K562 (cell line): ENCODE measurements around the gene ZNF26. TPM values are rescaled to one million over a fixed set of nuclear protein-coding genes. Genes with fewer than 3 reads are reported as not detected.
A peak's percentile ranks its signal among the peaks of the same experiment; 100 is the strongest.

Experiments used
- ATAC-seq: fragments of 200-7000 bp; cut with Tn5 transposase; 3 replicates; pipeline ENCODE4 v1.9.1; 2020; ENCODE audit warnings: moderate library complexity
- BruUV-seq: library from RNA; stranded (reverse); fragments of 400-500 nt; replicated peaks from 2 replicates; lab custom pipeline; 2021; lab: Mats Ljungman, UMichigan
- CTCF ChIA-PET: fragments of 300-600 bp; formaldehyde crosslinking; extraction: SDS; loops from one replicate; lab custom pipeline; 2021; ENCODE audit warnings: low intra/inter-chr PET ratio; lab: Yijun Ruan, JAX
- POLR2A ChIA-PET: fragments of 300-600, 350-650 bp; sonication (Branson Sonifier 250); formaldehyde crosslinking; extraction: SDS; loops from one replicate; lab custom pipeline; 2021; ENCODE audit warnings: antibody characterized with exemption, inconsistent platforms; lab: Yijun Ruan, JAX
- DNase-seq, 4 experiments: peaks; one replicate each; pipeline versions ENCODE4 v3.0.0 to v3.0.0-alpha.2; 2011 to 2018; ENCODE audit warnings: low spot score in 3 of 4, mixed read lengths in 3 of 4; ENCODE audit errors: extremely low read depth in 1 of 4
- FAIRE-seq: peaks from 2 replicates; lab custom pipeline; 2011; peaks lifted over from hg19 to GRCh38; lab: Jason Lieb, UNC
- H2AFZ ChIP-seq: 2 replicates; pipeline ENCODE4 v1.6.0; 2011; ENCODE audit warnings: low read depth, low read length, control low read depth, inconsistent platforms
- H3K27ac ChIP-seq: fragments of 200-600 bp; 3 replicates; pipeline ENCODE4 v1.8.0; 2011; ENCODE audit warnings: low read depth, mild to moderate bottlenecking, control low read depth, inconsistent platforms, low read length, moderate library complexity, mixed read lengths; ENCODE audit errors: extremely low read depth
- H3K27me3 ChIP-seq, 2 experiments: fragments of 300-600 bp in 1 of 2; 2 replicates in 1 of 2; 3 replicates in 1 of 2; pipeline versions ENCODE4 v1.6.0 to v1.8.0; 2011; ENCODE audit warnings: inconsistent platforms in 2 of 2, low read length in 2 of 2, mild to moderate bottlenecking in 1 of 2, mixed read lengths in 1 of 2, moderate library complexity in 1 of 2; ENCODE audit not compliant: control insufficient read depth in 2 of 2, insufficient read depth in 2 of 2
- H3K36me3 ChIP-seq: fragments of 300-600 bp; 3 replicates; pipeline ENCODE4 v1.8.0; 2011; ENCODE audit warnings: mild to moderate bottlenecking, low read length, inconsistent platforms; ENCODE audit not compliant: control insufficient read depth, insufficient read depth
- H3K4me1 ChIP-seq, 2 experiments: fragments of 200-600 bp in 1 of 2; replicated peaks in 1 of 2; 2 replicates in 1 of 2; 3 replicates in 1 of 2; pipeline versions ENCODE4 v1.5.1 to v1.8.0; 2011; ENCODE audit warnings: inconsistent platforms in 2 of 2, low read length in 2 of 2, mild to moderate bottlenecking in 1 of 2, mixed read lengths in 1 of 2, moderate library complexity in 1 of 2; ENCODE audit not compliant: control insufficient read depth in 2 of 2, insufficient read depth in 2 of 2
- H3K4me2 ChIP-seq: 2 replicates; pipeline ENCODE4 v1.6.1; 2011; ENCODE audit warnings: low read length, control low read depth, inconsistent platforms, mixed read lengths; ENCODE audit not compliant: insufficient read depth
- H3K4me3 ChIP-seq: fragments of 200-600 bp; sonication (generic), shearing (Covaris generic); 2 replicates; pipeline ENCODE4 v1.5.1; 2016; ENCODE audit warnings: control low read depth, inconsistent platforms
- H3K79me2 ChIP-seq: fragments of 200-600 bp; 3 replicates; pipeline ENCODE4 v1.8.0; 2011; ENCODE audit warnings: low read length, inconsistent platforms; ENCODE audit not compliant: control insufficient read depth, insufficient read depth
- H3K9ac ChIP-seq, 2 experiments: 2 replicates each; pipeline versions ENCODE4 v1.6.0 to v1.6.1; 2011; ENCODE audit warnings: low read depth in 2 of 2, low read length in 2 of 2, control low read depth in 1 of 2, inconsistent platforms in 1 of 2, mild to moderate bottlenecking in 1 of 2, mixed read lengths in 1 of 2; ENCODE audit not compliant: insufficient read depth in 1 of 2
- H3K9me1 ChIP-seq: one replicate; pipeline ENCODE4 v1.6.0; 2011; ENCODE audit warnings: inconsistent platforms, mild to moderate bottlenecking, low read length, moderate library complexity; ENCODE audit not compliant: control insufficient read depth, insufficient read depth
- H3K9me3 ChIP-seq: replicated peaks from 2 replicates; pipeline ENCODE4 v1.5.1; 2011; ENCODE audit warnings: low read depth, low read length, inconsistent platforms; ENCODE audit not compliant: control insufficient read depth, insufficient read depth
- H4K20me1 ChIP-seq: replicated peaks from 2 replicates; pipeline ENCODE4 v1.6.1; 2011; ENCODE audit warnings: low read length, inconsistent platforms, mixed read lengths; ENCODE audit not compliant: control insufficient read depth, insufficient read depth
- EP300 ChIP-seq: IDR thresholded peaks from 2 replicates; pipeline ENCODE4 v1.6.1; 2012; ENCODE audit warnings: low read length, improper control_type of control experiment
- ETV6 ChIP-seq, 3 experiments: fragments of 150-350 bp in 1 of 3; sonication (generic) in 1 of 3; formaldehyde crosslinking in 1 of 3; IDR thresholded peaks; 2 replicates each; pipeline versions ENCODE4 v1.6.1 to v1.8.0; 2014 to 2022; ENCODE audit warnings: borderline replicate concordance in 2 of 3, low read depth in 2 of 3, antibody characterized with exemption in 1 of 3, low read length in 1 of 3, mild to moderate bottlenecking in 1 of 3, missing genetic modification reagents in 1 of 3
- NCOA4 ChIP-seq: fragments of 450-650 bp; IDR thresholded peaks from 2 replicates; pipeline ENCODE4 v1.6.1; 2018; ENCODE audit warnings: mild to moderate bottlenecking; ENCODE audit not compliant: partially characterized antibody
- ZEB2 ChIP-seq: fragments of 450-650 bp; IDR thresholded peaks from 2 replicates; pipeline ENCODE4 v1.6.1; 2016
- WGBS: fragments of 100-300 bp; shearing (Covaris generic); methylation state at CpG from one replicate; pipeline ENCODE4 v1.1.6; 2016; ENCODE audit warnings: low coverage, mixed read lengths; ENCODE audit not compliant: insufficient coverage; ENCODE audit errors: missing lambda C conversion rate; 5-methylcytosine and 5-hydroxymethylcytosine counted together
- in situ Hi-C: fragments of 300-500 bp; cut with MboI; formaldehyde crosslinking; loops from 4 replicates; pipeline ENCODE4 v1.15.0; 2018; ENCODE audit warnings: inconsistent platforms, mixed read lengths
- intact Hi-C: fragments of 100-400 bp; cut with micrococcal nuclease; formaldehyde crosslinking; loops from 2 replicates; pipeline ENCODE4 v1.14.2; 2022
- polyA plus RNA-seq, 8 experiments: library from polyadenylated mRNA; depleted of rRNA in 4 of 8; stranded (reverse) in 5 of 8; unstranded in 3 of 8; fragments of >200 nt; fragmentation: Nextera tagmentation in 2 of 8; fragmentation: Illumina TruSeq in 1 of 8; extraction: Ambion mirVana in 2 of 8; extraction: Trizol in 1 of 8; gene quantifications; 2 replicates each; pipeline versions ENCODE4 v1.2.1 to v1.2.3, GENCODE V29; 2011 to 2014; ENCODE audit warnings: inconsistent platforms in 1 of 8, missing spikeins in 1 of 8
- total RNA-seq, 7 experiments: library from RNA; depleted of rRNA in 6 of 7; stranded (reverse); fragments of >200 nt in 6 of 7; fragmentation: Illumina TruSeq in 2 of 7; extraction: Trizol in 2 of 7; gene quantifications; 2 replicates each; pipeline versions ENCODE4 v1.2.1 to v1.2.3, GENCODE V29; 2011 to 2021; ENCODE audit warnings: low replicate concordance in 1 of 7

The ZNF26 gene
- total and polyA plus RNA-seq, 9 of the 15 experiments (the other 6 are each of a cell fraction or from before 2014, with no cell fraction given), result 1.2 to 14.1 (median 8.0) TPM

GRCh38 chr12:132965796-132966195 is 20.4 kb upstream of the ZNF26 start:
- in situ Hi-C loops, result no loop called here

DNA sequence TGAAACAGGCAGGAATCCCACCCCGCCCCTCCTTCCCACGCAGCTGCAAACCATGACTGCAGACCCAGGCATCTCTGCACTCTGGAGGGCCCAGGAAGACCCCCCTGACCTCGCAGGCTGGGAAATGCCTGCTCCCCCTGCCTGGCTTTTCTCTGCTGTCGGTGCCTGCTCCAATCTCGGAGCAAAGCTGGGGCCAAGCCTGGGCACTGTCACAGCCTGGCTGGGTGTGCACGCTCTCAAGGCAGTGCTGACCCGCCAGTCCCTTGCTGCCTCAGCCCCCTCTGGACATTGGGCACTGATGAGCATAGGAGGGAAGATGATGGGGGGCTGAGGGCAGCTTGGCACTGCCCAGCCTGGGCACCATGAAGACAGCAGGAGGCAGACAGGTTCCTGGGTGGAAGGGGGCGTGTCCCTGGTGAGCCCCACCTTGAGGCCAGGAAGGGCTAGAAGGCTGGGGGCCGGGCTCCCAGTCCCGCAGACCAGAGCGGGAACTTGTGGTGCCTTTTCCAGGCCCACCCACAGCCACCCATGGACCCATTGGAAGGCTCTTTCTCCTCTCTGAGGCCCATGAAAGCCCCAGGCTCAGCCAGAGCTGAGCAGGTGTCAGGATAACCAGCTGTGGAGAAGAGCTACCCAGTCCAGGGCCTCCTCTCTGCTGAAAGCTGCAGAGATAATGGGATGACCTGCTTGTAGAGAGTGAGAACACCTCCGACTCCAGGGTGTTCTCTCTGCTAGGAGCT is 19.3 kb upstream of the ZNF26 start:
- Histone ChIP-seq H3K4me2 (no peak overlapping the region), H3K27ac (no peak overlapping the region), H3K27me3 (no peaks in the 10 kb centered on the region), H3K4me3 (no peak overlapping the region), H3K79me2 (no peaks in the 10 kb centered on the region), H3K4me1 (no peaks in the 10 kb centered on the region), H3K9me3 (0 out of 2 replicates have a peak, but pooled peaks cover 3% of the 10 kb centered on the region), H3K36me3 (no peaks in the 10 kb centered on the region), H2AFZ (no peak overlapping the region), H4K20me1 (no peaks in the 10 kb centered on the region), H3K9me1 (no peaks in the 10 kb centered on the region), H3K9ac (no peak overlapping the region)
- intact Hi-C loops, result loop anchor here (10.0 kb wide), 1 partner anchor 98 kb away; no protein-coding TSS in a partner anchor
- in situ Hi-C loops, result no loop called here
- DNase-seq (no peak), ATAC-seq (no peak), FAIRE-seq (no peak)
- ChIA-PET POLR2A (interaction anchor here (0.7 kb wide), 1 partner anchor 947 kb away, joined by 4 read pairs; no protein-coding TSS in a partner anchor), CTCF (no interaction called here)
- TF ChIP-seq NCOA4, result no peak
- WGBS, result 1% methylated on average over 10 of the region's 12 CpGs
- BruUV-seq, result no TSS peak

More at GRCh38 chr12:132965796-132966195, 20.4 kb upstream of the ZNF26 start:
- Histone ChIP-seq H3K9ac (no peak overlapping the region), H3K27ac (no peak overlapping the region), H2AFZ (no peak overlapping the region), H3K4me3 (no peak overlapping the region), H3K27me3 (no peaks in the 10 kb centered on the region), H3K4me2 (no peak overlapping the region), H3K79me2 (no peaks in the 10 kb centered on the region), H3K36me3 (no peaks in the 10 kb centered on the region), H4K20me1 (no peaks in the 10 kb centered on the region), H3K9me3 (0 out of 2 replicates have a peak, but pooled peaks cover 3% of the 10 kb centered on the region), H3K9me1 (no peaks in the 10 kb centered on the region), H3K4me1 (no peaks in the 10 kb centered on the region)
- ChIA-PET CTCF (no interaction called here), POLR2A (no interaction called here)
- ATAC-seq (no peak), FAIRE-seq (no peak), DNase-seq (no peak)
- intact Hi-C loops, result loop anchor here (10.0 kb wide), 1 partner anchor 99 kb away; no protein-coding TSS in a partner anchor
- 2% methylated on average over 12 of the region's 12 CpGs for WGBS
- no peak for TF ChIP-seq ETV6 (IDR thresholded peaks at IDR 0.05; ENCODE audit: borderline replicate concordance in 1 of 2, low read depth in 2 of 2, low read length in 1 of 2)
- no peak for TF ChIP-seq ETV6 (CRISPR knock-in tag; IDR thresholded peaks at IDR 0.05; ENCODE audit: borderline replicate concordance)
- TF ChIP-seq EP300, result peak; percentile 79; the same call in 1 of the 2 replicates
- peak; percentile 93 for TF ChIP-seq ZEB2
- BruUV-seq, result no TSS peak
